IMR-90 (cell line): ENCODE results near the gene TAAR2. TPM values are rescaled to one million over a fixed set of nuclear protein-coding genes. Genes with fewer than 3 reads are reported as not detected.
"Not testable (repeated sequence)": the region's sequence is repeated elsewhere in the genome, so short reads cannot be mapped to it uniquely, and the experiment has no call there.

Source experiments
- ATAC-seq: fragments of 200-7000 bp; cut with Tn5 transposase; 2 replicates; pipeline ENCODE4 v1.9.1; 2020; ENCODE audit warnings: low read depth, mild to moderate bottlenecking, moderate library complexity
- BruUV-seq: library from RNA; stranded (reverse); fragments of 400-500 nt; replicated peaks from 2 replicates; lab custom pipeline; 2021; lab: Mats Ljungman, UMichigan
- CTCF ChIA-PET: fragments of 300-600 bp; formaldehyde crosslinking; extraction: SDS; loops from one replicate; lab custom pipeline; 2021; ENCODE audit warnings: antibody characterized with exemption; lab: Yijun Ruan, JAX
- POLR2A ChIA-PET: fragments of 300-600 bp; sonication (Branson Sonifier 250); formaldehyde crosslinking; loops from one replicate; lab custom pipeline; 2022; ENCODE audit warnings: antibody characterized with exemption; ENCODE audit not compliant: unreplicated experiment; lab: Charles Lee
- DNase-seq: peaks from one replicate; pipeline ENCODE4 v3.0.0; 2013
- H2AFZ ChIP-seq: replicated peaks from 2 replicates; pipeline ENCODE3; 2013; ENCODE audit warnings: low read length, mild to moderate bottlenecking; ENCODE audit not compliant: poor library complexity
- H2AK5ac ChIP-seq: 2 replicates; pipeline ENCODE4 v1.6.1; 2013; ENCODE audit warnings: low read depth, low read length, inconsistent platforms
- H2AK9ac ChIP-seq: replicated peaks from 2 replicates; pipeline ENCODE3; 2013; ENCODE audit warnings: mild to moderate bottlenecking, low read depth, low read length, moderate library complexity; ENCODE audit not compliant: poor library complexity
- H2BK120ac ChIP-seq: 2 replicates; pipeline ENCODE4 v1.6.1; 2013; ENCODE audit warnings: low read depth, low read length, inconsistent platforms
- H2BK15ac ChIP-seq: 3 replicates; pipeline ENCODE4 v1.6.1; 2013; ENCODE audit warnings: low read depth, low read length, inconsistent platforms
- H2BK20ac ChIP-seq: 2 replicates; pipeline ENCODE4 v1.6.1; 2013; ENCODE audit warnings: low read depth, mild to moderate bottlenecking, inconsistent platforms, low read length, moderate library complexity
- H2BK5ac ChIP-seq: 2 replicates; pipeline ENCODE4 v1.6.1; 2013; ENCODE audit warnings: mild to moderate bottlenecking, low read depth, low read length, inconsistent platforms; ENCODE audit not compliant: poor library complexity, severe bottlenecking
- H3K14ac ChIP-seq: replicated peaks from 2 replicates; pipeline ENCODE4 v1.6.1; 2013; ENCODE audit warnings: low read depth, low read length, inconsistent platforms
- H3K18ac ChIP-seq: 2 replicates; pipeline ENCODE4 v1.6.1; 2013; ENCODE audit warnings: low read depth, low read length, control low read depth
- H3K23ac ChIP-seq: 2 replicates; pipeline ENCODE4 v1.6.1; 2013; ENCODE audit warnings: low read depth, low read length, inconsistent platforms
- H3K27ac ChIP-seq: 2 replicates; pipeline ENCODE4 v1.5.1; 2013; ENCODE audit warnings: mild to moderate bottlenecking, control low read depth, low read length; ENCODE audit not compliant: insufficient read depth
- H3K27me3 ChIP-seq: 2 replicates; pipeline ENCODE4 v1.6.1; 2013; ENCODE audit warnings: low read length; ENCODE audit not compliant: control insufficient read depth, insufficient read depth
- H3K36me3 ChIP-seq: 2 replicates; pipeline ENCODE4 v1.6.1; 2013; ENCODE audit warnings: low read length, mixed read lengths; ENCODE audit not compliant: control insufficient read depth, insufficient read depth
- H3K4ac ChIP-seq: 2 replicates; pipeline ENCODE4 v1.6.1; 2013; ENCODE audit warnings: low read depth, low read length, inconsistent platforms
- H3K4me1 ChIP-seq: 2 replicates; pipeline ENCODE4 v1.6.1; 2013; ENCODE audit warnings: low read length, mixed read lengths; ENCODE audit not compliant: control insufficient read depth, insufficient read depth
- H3K4me2 ChIP-seq: 2 replicates; pipeline ENCODE4 v1.6.1; 2013; ENCODE audit warnings: low read depth, mild to moderate bottlenecking, control low read depth, low read length, moderate library complexity
- H3K4me3 ChIP-seq: 2 replicates; pipeline ENCODE4 v1.5.1; 2013; ENCODE audit warnings: low read depth, mild to moderate bottlenecking, control low read depth, low read length, moderate library complexity; ENCODE audit not compliant: insufficient read depth
- H3K56ac ChIP-seq: 2 replicates; pipeline ENCODE4 v1.6.1; 2013; ENCODE audit warnings: low read length, inconsistent platforms; ENCODE audit not compliant: insufficient read depth; ENCODE audit errors: extremely low read depth
- H3K79me1 ChIP-seq, 2 experiments: 2 replicates each; pipeline ENCODE4 v1.6.1; 2013; ENCODE audit warnings: low read length in 2 of 2, inconsistent platforms in 1 of 2, low read depth in 1 of 2
- H3K9ac ChIP-seq: 2 replicates; pipeline ENCODE4 v1.6.1; 2013; ENCODE audit warnings: low read depth, low read length, control low read depth
- H3K9me1 ChIP-seq: 2 replicates; pipeline ENCODE4 v1.6.1; 2013; ENCODE audit warnings: low read length, inconsistent platforms; ENCODE audit not compliant: insufficient read depth
- H3K9me3 ChIP-seq: 2 replicates; pipeline ENCODE4 v1.6.1; 2013; ENCODE audit warnings: low read length; ENCODE audit not compliant: control insufficient read depth, insufficient read depth
- H4K20me1 ChIP-seq: 2 replicates; pipeline ENCODE4 v1.6.1; 2013; ENCODE audit warnings: low read length, inconsistent platforms; ENCODE audit not compliant: insufficient read depth
- H4K5ac ChIP-seq: 2 replicates; pipeline ENCODE4 v1.6.1; 2013; ENCODE audit warnings: mild to moderate bottlenecking, low read depth, low read length, control low read depth
- H4K8ac ChIP-seq, 2 experiments: 2 replicates each; pipeline ENCODE4 v1.6.1; 2013; ENCODE audit warnings: low read depth in 2 of 2, low read length in 2 of 2, control low read depth in 1 of 2, inconsistent platforms in 1 of 2
- H4K91ac ChIP-seq: 2 replicates; pipeline ENCODE4 v1.6.1; 2013; ENCODE audit warnings: low read depth, low read length, inconsistent platforms; ENCODE audit not compliant: insufficient read depth
- WGBS, 2 experiments: methylation state at CpG; one replicate each; pipeline versions ENCODE4 v1.1.5 to v1.1.7; 2013; ENCODE audit warnings: missing lambda C conversion rate in 2 of 2; ENCODE audit not compliant: insufficient read length in 1 of 2; ENCODE audit errors: extremely low coverage in 2 of 2; 5-methylcytosine and 5-hydroxymethylcytosine counted together
- dilution Hi-C: fragments of 300-500 bp; cut with HindIII; formaldehyde crosslinking; loops from one replicate; pipeline ENCODE4 v1.14.3; 2018; ENCODE audit warnings: low sequenced_read_pairs; ENCODE audit not compliant: unreplicated experiment
- in situ Hi-C: fragments of 300-500 bp; cut with MboI; formaldehyde crosslinking; loops from 3 replicates; pipeline ENCODE4 v1.14.3; 2019; ENCODE audit warnings: low sequenced_read_pairs, inconsistent platforms, mixed read lengths
- intact Hi-C: fragments of 100-400 bp; cut with micrococcal nuclease; formaldehyde crosslinking; loops from 2 replicates; pipeline ENCODE4 v1.10.0; 2022
- polyA plus RNA-seq, 3 experiments: library from polyadenylated mRNA; depleted of rRNA; stranded (reverse); fragments of >200 nt; gene quantifications; 2 replicates each; pipeline ENCODE4 v1.2.3, GENCODE V29; 2012; ENCODE audit warnings: low replicate concordance in 1 of 3
- total RNA-seq: library from RNA; depleted of rRNA; stranded (reverse); fragments of >200 nt; gene quantifications from 2 replicates; pipeline ENCODE4 v1.2.3, GENCODE V29; 2012

Gene TAAR2
- total and polyA plus RNA-seq, 2 of the 4 experiments (the other 2 are of a cell fraction): not detected

- no CpG with 5 or more reads among the region's 3 CpGs for WGBS, 2 experiments
- not testable (repeated sequence) for BruUV-seq
Observed at GRCh38 chr6:132635906-132636305, 11.8 kb upstream of the TAAR2 start.

DNA sequence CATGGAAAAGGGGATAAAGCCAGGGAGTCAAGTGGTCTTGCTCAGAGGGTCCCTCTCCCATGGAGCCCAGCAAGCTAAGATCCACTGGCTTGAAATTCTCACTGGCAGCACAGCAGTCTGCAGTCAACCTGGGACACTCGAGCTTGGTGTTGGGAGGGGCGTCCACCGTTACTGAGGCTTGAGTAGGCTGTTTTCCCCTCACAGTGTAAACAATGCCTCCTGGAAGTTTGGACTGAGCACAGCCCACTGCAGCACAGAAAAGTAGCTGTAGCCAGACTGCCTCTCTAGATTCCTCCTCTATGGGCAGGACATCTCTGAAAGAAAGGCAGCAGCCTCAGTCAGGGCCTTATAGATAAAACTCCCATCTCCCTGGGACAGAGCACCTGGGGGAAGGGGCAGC, 11.2 kb upstream of the TAAR2 start:
- ATAC-seq, POLR2A ChIA-PET, H2AK9ac ChIP-seq: not testable (repeated sequence)

More at GRCh38 chr6:132635906-132636305, 11.8 kb upstream of the TAAR2 start:
- dilution Hi-C loops, H3K14ac ChIP-seq, H2BK5ac ChIP-seq, CTCF ChIA-PET, H2AK9ac ChIP-seq, POLR2A ChIA-PET, H2BK15ac ChIP-seq, H2BK20ac ChIP-seq, H3K9me3 ChIP-seq, H3K18ac ChIP-seq, H3K9me1 ChIP-seq, H3K9ac ChIP-seq, H4K20me1 ChIP-seq, H3K79me1 ChIP-seq, H3K4ac ChIP-seq, H3K56ac ChIP-seq, ATAC-seq, H3K4me3 ChIP-seq, H2AK5ac ChIP-seq, H3K4me1 ChIP-seq, DNase-seq, H3K36me3 ChIP-seq, H4K8ac ChIP-seq, H2AFZ ChIP-seq, H2BK120ac ChIP-seq, H4K91ac ChIP-seq, H4K5ac ChIP-seq, H3K4me2 ChIP-seq, H3K23ac ChIP-seq, intact Hi-C loops, in situ Hi-C loops, H3K27ac ChIP-seq: not testable (repeated sequence)
- peaks cover 22% of the 10 kb centered on the region for H3K27me3 ChIP-seq

More for the DNA sequence above, 11.2 kb upstream of the TAAR2 start:
- H3K56ac ChIP-seq, H3K23ac ChIP-seq, dilution Hi-C loops, H3K9ac ChIP-seq, H4K5ac ChIP-seq, H2BK120ac ChIP-seq, H4K20me1 ChIP-seq, intact Hi-C loops, H3K4ac ChIP-seq, H3K9me1 ChIP-seq, H3K36me3 ChIP-seq, H2AFZ ChIP-seq, H3K4me3 ChIP-seq, H3K14ac ChIP-seq, H3K27ac ChIP-seq, H2BK20ac ChIP-seq, H3K4me2 ChIP-seq, H3K9me3 ChIP-seq, H2AK5ac ChIP-seq, H2BK15ac ChIP-seq, in situ Hi-C loops, H4K8ac ChIP-seq, H2BK5ac ChIP-seq, DNase-seq, H3K18ac ChIP-seq, H4K91ac ChIP-seq, H3K4me1 ChIP-seq, BruUV-seq, H3K79me1 ChIP-seq: not testable (repeated sequence)
- CTCF ChIA-PET: interaction anchor here (0.6 kb wide), 1 partner anchor 33 kb away, joined by 7 read pairs; no protein-coding TSS in a partner anchor
- no CpG with 5 or more reads among the region's 3 CpGs for WGBS, 2 experiments
- peaks cover 25% of the 10 kb centered on the region for H3K27me3 ChIP-seq
